Brain pericyte (primary cell): Measurements from ENCODE around the gene TTC1.
A peak's percentile ranks its signal among the peaks of the same experiment; 100 is the strongest.
"Not testable (repeated sequence)": the region's sequence is repeated elsewhere in the genome, so short reads cannot be mapped to it uniquely, and the experiment has no call there.

ENCODE experiments used
- DNase-seq: peaks from one replicate; pipeline ENCODE4 v3.0.0-alpha.2; 2012; ENCODE audit warnings: low read depth, low spot score

Gene TTC1, protein sequence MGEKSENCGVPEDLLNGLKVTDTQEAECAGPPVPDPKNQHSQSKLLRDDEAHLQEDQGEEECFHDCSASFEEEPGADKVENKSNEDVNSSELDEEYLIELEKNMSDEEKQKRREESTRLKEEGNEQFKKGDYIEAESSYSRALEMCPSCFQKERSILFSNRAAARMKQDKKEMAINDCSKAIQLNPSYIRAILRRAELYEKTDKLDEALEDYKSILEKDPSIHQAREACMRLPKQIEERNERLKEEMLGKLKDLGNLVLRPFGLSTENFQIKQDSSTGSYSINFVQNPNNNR

GRCh38 chr5:160008877-160009590 is at the start of gene TTC1:
TTC1 (plus strand) TSS chr5:160009139; CDS start chr5:160010529, 1,390 bp downstream.
- peak; percentile 96 for DNase-seq

DNA sequence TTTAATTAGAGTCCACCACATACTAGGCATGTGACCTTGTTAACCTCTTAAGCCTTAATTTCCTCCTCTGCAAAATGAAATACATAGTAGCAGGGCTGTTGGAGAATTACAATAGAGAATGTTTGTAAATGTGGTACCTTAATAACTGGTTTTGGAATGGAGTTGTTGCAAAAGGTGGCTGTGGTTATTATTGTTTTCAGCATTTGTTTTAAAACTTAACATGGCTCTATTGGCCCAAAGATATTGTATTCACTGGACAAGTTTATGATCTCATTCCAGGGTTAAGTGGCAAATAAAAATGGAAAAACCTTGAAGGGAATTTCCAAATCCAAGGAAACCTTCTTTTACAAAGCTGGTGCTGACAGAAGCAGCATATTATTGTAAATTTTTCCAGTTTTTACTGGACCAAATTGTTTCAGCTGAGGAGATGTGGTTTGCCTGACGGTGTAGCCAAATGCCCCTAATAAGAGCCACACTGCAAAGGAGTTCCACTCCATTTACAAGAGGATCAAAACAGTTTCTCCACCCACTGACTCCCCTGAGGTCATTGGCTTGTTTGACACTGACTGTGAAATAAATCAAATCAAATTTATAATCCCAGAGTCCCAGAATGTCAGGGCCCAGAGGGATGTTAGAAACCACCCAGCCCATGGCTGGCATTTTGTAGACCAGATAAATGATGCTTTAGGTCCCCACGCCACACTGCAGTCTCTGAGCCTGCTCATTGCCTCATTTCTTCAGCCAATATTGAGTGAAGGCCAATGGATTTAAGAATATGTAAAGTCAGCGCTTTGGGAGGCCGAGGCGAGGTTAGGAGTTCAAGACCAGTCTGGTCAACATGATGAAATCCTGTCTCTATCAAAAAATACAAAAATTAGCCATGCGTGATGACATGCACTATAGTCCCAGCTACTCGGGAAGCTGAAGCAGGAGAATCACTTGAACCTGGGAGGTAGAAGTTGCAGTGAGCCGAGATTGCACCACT is 47.5 kb upstream of the TTC1 start:
- no peak for DNase-seq

DNA sequence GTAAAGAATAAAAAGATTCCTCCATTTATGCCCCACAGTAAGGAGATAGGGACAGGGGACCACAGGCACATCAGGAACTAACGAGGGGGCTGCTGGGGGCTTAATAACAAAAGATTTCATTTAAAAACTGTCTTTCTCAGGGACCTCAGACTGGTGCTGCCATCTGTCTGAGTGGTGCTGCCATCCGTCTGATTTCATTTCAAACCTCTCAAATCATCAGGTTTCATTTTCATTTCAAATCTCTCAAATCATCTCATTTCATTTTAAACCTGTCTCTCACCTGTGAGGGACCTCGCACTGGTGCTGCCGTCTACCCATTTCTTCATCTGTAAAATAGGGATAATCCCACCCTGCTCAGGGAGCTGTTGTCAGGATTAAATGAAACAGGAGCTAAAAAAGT is 46.7 kb upstream of the TTC1 start:
- DNase-seq: no peak

GRCh38 chr5:159963935-159964334 is 45.0 kb upstream of the TTC1 start:
- no peak for DNase-seq

- DNase-seq: peak; percentile 22
Observed at GRCh38 chr5:159965031-159965837, 43.7 kb upstream of the TTC1 start.

DNA sequence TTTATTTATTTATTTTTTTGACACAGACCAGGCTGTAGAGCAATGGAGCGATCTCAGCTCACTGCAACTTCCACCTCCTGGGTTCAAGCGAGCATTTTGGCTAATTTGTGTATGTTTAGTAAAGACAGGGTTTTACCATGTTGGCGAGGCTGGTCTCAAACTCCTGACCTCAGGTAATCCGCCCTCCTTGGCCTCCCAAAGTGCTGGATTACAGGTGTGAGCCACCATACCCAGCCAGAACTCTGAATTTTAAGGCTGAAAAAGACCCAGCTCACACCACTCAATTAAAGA is 43.2 kb upstream of the TTC1 start:
- DNase-seq: not testable (repeated sequence)

GRCh38 chr5:159969966-159970365 is 39.0 kb upstream of the TTC1 start:
- DNase-seq: no peak

DNA sequence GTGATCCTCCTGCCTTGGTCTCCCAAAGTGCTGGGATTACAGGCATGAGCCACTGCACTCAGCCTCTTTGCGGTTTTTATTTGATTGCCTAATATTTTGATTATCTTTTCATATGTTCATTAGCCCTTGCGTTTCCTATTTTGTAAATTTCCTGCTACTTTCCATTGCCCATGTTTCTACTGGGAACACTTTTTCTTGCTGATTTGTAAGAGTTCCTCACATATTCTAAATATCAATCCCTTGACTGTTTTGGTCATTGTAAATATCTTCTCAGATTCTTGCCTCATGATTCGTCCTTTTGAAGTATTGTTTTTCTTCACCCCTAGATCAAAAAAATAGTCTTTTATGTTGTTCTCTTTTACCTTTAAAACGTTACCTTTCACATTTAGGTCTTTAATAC is 37.9 kb upstream of the TTC1 start:
- no peak for DNase-seq

DNA sequence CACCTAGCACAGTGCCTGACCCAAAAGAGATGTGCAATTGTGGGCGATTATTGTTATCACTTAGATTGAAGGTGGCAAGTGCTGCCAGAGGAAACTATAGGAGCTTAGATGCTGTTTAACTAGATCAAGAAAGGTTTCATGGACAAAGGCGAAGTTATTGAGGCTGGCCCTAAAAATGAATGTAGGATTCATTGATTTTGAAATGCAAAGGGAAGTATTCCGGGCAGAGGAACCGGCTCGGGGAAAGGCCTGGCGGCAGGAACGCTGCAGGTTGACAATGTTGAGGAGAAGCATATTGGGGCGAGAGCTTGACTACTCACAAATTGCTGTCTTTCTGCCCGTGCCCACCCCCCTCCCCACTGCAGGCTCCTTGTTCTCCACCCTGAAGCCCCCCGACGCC is 37.4 kb upstream of the TTC1 start:
- no peak for DNase-seq

DNA sequence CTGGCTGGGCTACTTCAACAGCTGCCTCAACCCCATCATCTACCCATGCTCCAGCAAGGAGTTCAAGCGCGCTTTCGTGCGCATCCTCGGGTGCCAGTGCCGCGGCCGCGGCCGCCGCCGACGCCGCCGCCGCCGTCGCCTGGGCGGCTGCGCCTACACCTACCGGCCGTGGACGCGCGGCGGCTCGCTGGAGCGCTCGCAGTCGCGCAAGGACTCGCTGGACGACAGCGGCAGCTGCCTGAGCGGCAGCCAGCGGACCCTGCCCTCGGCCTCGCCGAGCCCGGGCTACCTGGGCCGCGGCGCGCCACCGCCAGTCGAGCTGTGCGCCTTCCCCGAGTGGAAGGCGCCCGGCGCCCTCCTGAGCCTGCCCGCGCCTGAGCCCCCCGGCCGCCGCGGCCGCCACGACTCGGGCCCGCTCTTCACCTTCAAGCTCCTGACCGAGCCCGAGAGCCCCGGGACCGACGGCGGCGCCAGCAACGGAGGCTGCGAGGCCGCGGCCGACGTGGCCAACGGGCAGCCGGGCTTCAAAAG is 36.9 kb upstream of the TTC1 start:
- DNase-seq: no peak

DNA sequence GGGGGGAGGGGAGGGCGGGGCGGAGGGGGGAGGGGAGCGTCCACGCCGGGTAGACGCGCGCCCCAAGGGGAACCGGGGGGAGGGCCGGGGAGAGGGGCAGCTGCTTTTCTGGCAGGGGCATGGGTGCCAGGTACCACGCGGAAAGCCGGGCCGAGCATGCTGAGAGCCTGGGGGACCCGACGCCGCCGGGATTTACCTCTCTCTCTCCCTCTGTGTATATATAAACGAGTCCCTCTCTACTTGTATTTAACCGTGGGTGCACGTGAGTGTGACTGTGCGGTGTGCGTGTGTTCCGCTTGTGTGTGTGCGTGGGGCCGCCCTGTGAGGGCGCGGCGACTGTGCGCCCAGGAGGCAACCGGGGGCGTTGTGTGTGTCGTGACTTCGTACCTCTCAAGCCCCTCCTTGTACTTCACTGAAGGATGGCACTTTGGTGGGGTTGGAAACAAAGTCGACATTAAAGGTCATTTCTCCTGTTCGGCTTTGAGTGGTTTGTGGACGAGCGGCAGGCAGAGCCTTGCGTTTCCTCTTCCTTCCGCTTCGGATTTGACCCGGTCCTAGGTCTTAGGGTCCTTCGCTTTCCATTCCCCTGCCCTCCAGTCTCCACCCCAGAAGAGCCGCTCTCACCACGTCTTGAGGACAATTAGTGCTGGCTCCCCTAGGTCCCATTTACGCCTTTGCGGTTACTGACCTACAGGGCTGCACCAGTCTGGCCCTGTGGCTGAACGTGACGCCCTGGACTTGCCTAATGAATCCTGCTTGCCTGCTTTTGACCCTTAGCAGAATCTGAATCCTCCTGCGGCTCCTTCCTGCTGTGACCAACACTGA is 36.2 kb upstream of the TTC1 start:
- no peak for DNase-seq

DNA sequence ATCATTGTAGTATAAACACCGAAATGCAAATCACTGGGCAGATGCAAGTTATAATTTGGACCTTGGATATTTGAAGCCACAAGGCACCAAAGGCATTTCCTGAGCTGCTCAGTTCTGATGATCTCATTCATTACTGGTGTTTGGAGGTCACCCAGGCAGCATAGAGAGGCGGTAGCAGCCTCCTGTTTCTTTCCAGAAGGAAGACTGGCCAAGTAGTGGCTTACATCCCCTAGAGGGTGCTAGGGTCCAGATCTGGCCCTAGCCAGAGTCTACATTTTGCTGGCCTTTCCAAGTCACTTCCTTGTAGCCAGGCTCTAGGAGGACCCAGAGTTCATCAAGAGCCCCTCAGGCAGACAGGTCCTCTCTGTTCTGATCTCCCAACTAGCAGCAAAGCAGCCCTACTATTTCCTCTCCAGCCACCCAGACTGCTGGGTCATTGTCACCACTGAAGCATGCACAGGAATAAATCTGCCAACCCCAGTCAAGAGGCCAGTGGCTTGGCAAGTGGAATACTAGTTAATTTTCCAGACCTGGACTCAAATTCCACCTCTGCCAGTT is 33.4 kb upstream of the TTC1 start:
- peak; percentile 12 for DNase-seq

DNA sequence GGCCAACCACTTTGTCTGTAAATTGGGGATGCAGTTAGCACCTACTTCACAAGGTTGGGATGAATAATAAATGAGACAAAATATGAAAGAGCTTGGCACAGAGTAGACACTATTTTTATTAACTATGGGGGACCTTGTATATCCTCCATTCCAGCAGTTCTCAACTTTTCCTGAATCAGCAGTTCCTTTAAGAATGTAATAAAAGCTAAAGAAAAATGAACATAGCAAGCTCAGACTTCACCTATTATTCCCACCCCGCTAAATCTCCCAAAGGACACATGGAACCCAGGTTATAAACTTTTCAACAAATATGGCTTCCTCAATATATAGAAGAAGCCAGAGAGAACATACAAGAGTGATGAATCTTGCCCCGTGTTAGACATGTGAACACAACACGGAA is 32.0 kb upstream of the TTC1 start:
- DNase-seq: no peak

- no peak for DNase-seq
Observed at GRCh38 chr5:159978358-159978757, 30.6 kb upstream of the TTC1 start.

DNA sequence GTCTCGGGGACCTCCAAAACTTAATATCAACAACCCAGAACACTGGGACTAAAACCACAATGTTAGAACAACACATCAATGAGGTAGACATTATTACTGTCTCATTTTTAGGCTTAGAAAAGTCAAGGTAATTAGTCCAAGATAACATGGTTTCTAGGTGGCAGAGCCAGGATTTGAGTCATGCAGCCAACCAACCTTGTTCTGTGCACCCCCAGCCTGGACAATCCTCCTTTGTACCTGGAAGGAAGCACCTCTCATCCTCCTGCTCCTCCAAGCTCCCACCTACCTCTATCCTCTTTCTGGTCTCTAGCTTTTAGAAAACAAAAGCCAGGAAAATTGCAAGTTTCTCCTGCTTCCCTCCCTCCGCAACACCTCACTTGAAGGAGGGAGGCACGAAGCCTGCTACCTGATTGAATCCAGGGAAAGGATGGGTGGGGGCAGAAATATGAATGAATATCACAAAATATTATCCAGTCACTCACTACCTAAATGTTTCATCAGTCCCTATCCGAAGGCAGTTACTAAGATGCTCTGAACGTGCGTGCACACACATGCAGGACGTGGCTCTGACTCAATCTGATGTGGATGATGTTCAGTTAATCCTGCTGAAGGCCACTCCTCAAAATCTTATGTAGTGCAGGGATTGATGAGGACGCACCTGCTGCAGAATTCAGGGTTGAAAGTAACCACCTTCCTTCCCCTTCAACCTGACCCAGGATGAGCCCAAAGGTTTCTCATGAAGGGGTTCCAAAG is 26.3 kb upstream of the TTC1 start:
- DNase-seq: no peak

DNA sequence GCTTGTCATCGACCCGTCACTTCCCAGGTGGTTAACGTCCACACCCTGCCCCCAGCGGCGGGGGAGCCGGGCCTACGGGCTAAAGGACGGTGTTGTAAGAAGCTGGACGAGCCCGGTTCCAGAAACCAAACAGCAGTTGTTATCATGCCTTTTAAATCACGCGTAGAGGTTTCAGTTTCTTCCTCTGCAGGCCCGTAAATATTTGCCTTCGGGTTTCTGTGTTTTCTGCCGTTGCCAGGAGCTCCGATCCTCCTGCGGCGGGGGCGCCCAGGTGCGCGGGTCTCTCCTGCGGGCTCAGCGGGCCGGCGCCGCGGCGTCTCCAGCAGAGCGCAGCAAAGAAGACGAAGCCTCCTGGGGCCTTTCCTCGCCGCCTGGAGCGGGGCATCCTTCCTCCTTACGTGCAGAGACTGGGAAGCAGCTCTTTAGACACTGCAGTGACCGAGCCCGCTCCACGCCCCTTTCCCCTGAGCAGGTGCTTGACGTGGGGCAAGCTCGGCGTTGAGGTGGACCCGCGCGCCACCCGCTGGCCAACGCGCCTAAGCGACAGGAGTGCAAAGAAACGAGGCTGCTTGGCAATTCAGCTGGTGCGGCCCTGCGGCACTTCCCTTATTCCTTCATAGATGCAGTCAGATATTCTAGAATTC is 21.8 kb upstream of the TTC1 start:
- no peak for DNase-seq

- DNase-seq: no peak
Observed at GRCh38 chr5:159990506-159990905, 18.4 kb upstream of the TTC1 start.

- DNase-seq: no peak
Observed at GRCh38 chr5:159992566-159992965, 16.4 kb upstream of the TTC1 start.

DNA sequence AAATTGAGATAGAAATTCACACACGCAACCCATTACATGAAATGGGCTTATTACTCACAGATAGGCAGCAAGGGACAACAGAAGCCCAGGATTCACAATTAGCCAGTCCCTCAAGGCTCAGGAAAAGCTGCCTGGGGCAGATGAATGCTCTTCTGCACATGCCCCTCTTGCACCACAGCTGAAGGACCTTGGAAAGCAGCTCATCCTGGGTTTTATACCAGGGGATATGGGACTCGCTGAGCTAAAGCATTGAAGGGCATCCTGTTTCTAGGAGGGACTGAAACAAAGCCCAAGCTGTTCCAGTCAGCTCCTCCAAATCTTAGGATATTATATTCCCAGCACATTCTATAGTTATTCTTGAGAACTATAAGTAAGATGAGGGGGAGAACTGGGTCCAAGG is 15.7 kb upstream of the TTC1 start:
- no peak for DNase-seq
